OCI-M1 (cell line): ENCODE measurements around the gene ARHGEF11.

Source experiments
- DNase-seq: peaks from one replicate; lab custom pipeline; 2025; lab: John Stamatoyannopoulos, UW

Gene ARHGEF11

GRCh38 chr1:156894001-156894400 is 151.5 kb downstream of the ARHGEF11 start:
- no peak for DNase-seq

- no peak for DNase-seq
Measured at GRCh38 chr1:156893048-156893953, 152.2 kb downstream of the ARHGEF11 start, which contains the start of gene PEAR1. TSS of gene PEAR1 (plus strand) at chr1:156893718. CDS start at chr1:156903927, 10,209 bp downstream.

- peak; percentile 95 for DNase-seq
Measured at GRCh38 chr1:156892190-156893047, 153.1 kb downstream of the ARHGEF11 start.

GRCh38 chr1:156889802-156890580 is 155.6 kb downstream of the ARHGEF11 start:
- peak; percentile 96 for DNase-seq

- DNase-seq: no peak
Measured at GRCh38 chr1:156887734-156888133, 157.8 kb downstream of the ARHGEF11 start.

GRCh38 chr1:156887317-156887716 is 158.2 kb downstream of the ARHGEF11 start:
- DNase-seq: no peak

GRCh38 chr1:156886583-156887281 is 158.8 kb downstream of the ARHGEF11 start:
- DNase-seq: no peak

GRCh38 chr1:156885880-156886355 is 159.6 kb downstream of the ARHGEF11 start:
- DNase-seq: no peak

GRCh38 chr1:156885314-156885713 is 160.2 kb downstream of the ARHGEF11 start:
- DNase-seq: no peak
